Hematopoietic multipotent progenitor cell treated with erythropoietin and hydrocortisone succinate and interleukin-3 and kit ligand, for 6 days (in vitro differentiated cells): Measurements from ENCODE around the gene OR2AE1.
A peak's percentile ranks its signal among the peaks of the same experiment; 100 is the strongest.
"Not testable (repeated sequence)": the region's sequence is repeated elsewhere in the genome, so short reads cannot be mapped to it uniquely, and the experiment has no call there.

Source experiments
- DNase-seq: peaks from one replicate; pipeline ENCODE4 v3.0.0-alpha.2; 2015

Gene OR2AE1

GRCh38 chr7:99876933-99877332 lies at the start of gene OR2AE1:
Gene OR2AE1, minus strand, starts transcription at chr7:99877033. Its CDS starts 0 bp downstream, at chr7:99877033.
- DNase-seq = no peak

- no peak for DNase-seq
Observed at GRCh38 chr7:99926321-99926720, 49.5 kb upstream of the OR2AE1 start.

- no peak for DNase-seq
Observed at GRCh38 chr7:99923200-99923599, 46.4 kb upstream of the OR2AE1 start.

GRCh38 chr7:99920149-99920548 lies 43.3 kb upstream of the OR2AE1 start:
- peak; percentile 50 for DNase-seq

- no peak for DNase-seq
Observed at GRCh38 chr7:99919814-99920112, 42.9 kb upstream of the OR2AE1 start.

GRCh38 chr7:99918959-99919813 lies 42.4 kb upstream of the OR2AE1 start, which contains the start of gene TRIM4:
Gene TRIM4, minus strand, starts transcription at chr7:99919530. Its CDS starts 129 bp downstream, at chr7:99919401.
- DNase-seq = peak; percentile 96

GRCh38 chr7:99910976-99911375 lies 34.1 kb upstream of the OR2AE1 start:
- no peak for DNase-seq

- DNase-seq = no peak
Observed at GRCh38 chr7:99901581-99901980, 24.7 kb upstream of the OR2AE1 start.

GRCh38 chr7:99899830-99900519 lies 23.1 kb upstream of the OR2AE1 start:
- DNase-seq = no peak

- DNase-seq = no peak
Observed at GRCh38 chr7:99898836-99899235, 22.0 kb upstream of the OR2AE1 start.

GRCh38 chr7:99898023-99898357 lies 21.2 kb upstream of the OR2AE1 start:
- DNase-seq = no peak

- no peak for DNase-seq
Observed at GRCh38 chr7:99897322-99898022, 20.6 kb upstream of the OR2AE1 start.

GRCh38 chr7:99894738-99895137 lies 17.9 kb upstream of the OR2AE1 start:
- DNase-seq = no peak

GRCh38 chr7:99893280-99893679 lies 16.4 kb upstream of the OR2AE1 start:
- no peak for DNase-seq

GRCh38 chr7:99890348-99890747 lies 13.5 kb upstream of the OR2AE1 start:
- DNase-seq = not testable (repeated sequence)

GRCh38 chr7:99888366-99888765 lies 11.5 kb upstream of the OR2AE1 start:
- DNase-seq = not testable (repeated sequence)

GRCh38 chr7:99881370-99881769 lies 4.5 kb upstream of the OR2AE1 start:
- no peak for DNase-seq

GRCh38 chr7:99876491-99876890 lies 342 bp downstream of the OR2AE1 start:
- peak; percentile 53 for DNase-seq

- no peak for DNase-seq
Observed at GRCh38 chr7:99868246-99868645, 8.6 kb downstream of the OR2AE1 start.

GRCh38 chr7:99867477-99867876 lies 9.4 kb downstream of the OR2AE1 start:
- DNase-seq = not testable (repeated sequence)

GRCh38 chr7:99863847-99864440 lies 12.9 kb downstream of the OR2AE1 start:
- no peak for DNase-seq

- DNase-seq = no peak
Observed at GRCh38 chr7:99860281-99861127, 16.3 kb downstream of the OR2AE1 start.
